Measurements from ENCODE around the gene SPDYE6.
A peak's percentile ranks its signal among the peaks of the same experiment; 100 is the strongest.

The SPDYE6 gene

GRCh38 chr7:102313997-102314780 is 42.1 kb downstream of the SPDYE6 start:
- Histone ChIP-seq H4K8ac (ENCODE audit: low read depth, low read length) (no peak overlapping the region), H3K79me1 (ENCODE audit: low read length) (no peaks in the 10 kb centered on the region), H3K4ac (ENCODE audit: low read depth, low read length) (no peak overlapping the region), H4K5ac (ENCODE audit: low read length) (no peak overlapping the region), H3K4me3 (ENCODE audit: low read length) (no peak overlapping the region), H3K18ac (ENCODE audit: low read length) (no peak overlapping the region), H2BK120ac (ENCODE audit: low read depth, low read length) (no peak overlapping the region), H2BK5ac (ENCODE audit: low read length) (no peak overlapping the region), H3K9ac (ENCODE audit: low read length) (no peak overlapping the region), H2BK15ac (replicated peaks; ENCODE audit: low read depth) (no peak overlapping the region), H2AK5ac (ENCODE audit: low read length) (no peak overlapping the region), H3K27ac (ENCODE audit: low read depth, low read length) (no peak overlapping the region), H3K4me2 (ENCODE audit: low read length) (no peak overlapping the region), H3K36me3 (ENCODE audit: control insufficient read depth, insufficient read depth, low read length) (no peaks in the 10 kb centered on the region), H3K56ac (ENCODE audit: low read length) (no peak overlapping the region), H3K79me2 (ENCODE audit: control insufficient read depth, insufficient read depth, low read length) (no peaks in the 10 kb centered on the region), H3K23ac (ENCODE audit: low read length) (no peak overlapping the region), H3K4me1 (ENCODE audit: control insufficient read depth, low read depth, low read length) (no peaks in the 10 kb centered on the region), H3K27me3 (ENCODE audit: insufficient read depth, low read length, poor library complexity) (no peaks in the 10 kb centered on the region)
- no CpG with 5 or more reads among the region's 22 CpGs for WGBS (ENCODE audit: extremely low coverage, insufficient coverage, low lambda C conversion rate)
- DNase-seq = no peak

GRCh38 chr7:102312317-102312716 is 43.9 kb downstream of the SPDYE6 start:
- no peak overlapping the region for H3K56ac ChIP-seq (ENCODE audit: low read length)
- WGBS (ENCODE audit: extremely low coverage, insufficient coverage, low lambda C conversion rate) = no CpG with 5 or more reads among the region's 2 CpGs

GRCh38 chr7:102310414-102310815 is 45.8 kb downstream of the SPDYE6 start:
- H3K23ac ChIP-seq (ENCODE audit: low read length) = no peak overlapping the region
- no peak overlapping the region for H3K9ac ChIP-seq (ENCODE audit: low read length)
- no peaks in the 10 kb centered on the region for H3K27me3 ChIP-seq (ENCODE audit: insufficient read depth, low read length, poor library complexity)
- no peak overlapping the region for H3K18ac ChIP-seq (ENCODE audit: low read length)
- H4K8ac ChIP-seq (ENCODE audit: low read depth, low read length) = no peak overlapping the region
- H4K5ac ChIP-seq (ENCODE audit: low read length) = no peak overlapping the region
- H2BK15ac ChIP-seq (replicated peaks; ENCODE audit: low read depth) = no peak overlapping the region
- H2BK5ac ChIP-seq (ENCODE audit: low read length) = no peak overlapping the region
- DNase-seq = no peak
- no peak overlapping the region for H2AK5ac ChIP-seq (ENCODE audit: low read length)
- no CpG with 5 or more reads among the region's 9 CpGs for WGBS (ENCODE audit: extremely low coverage, insufficient coverage, low lambda C conversion rate)
- H3K56ac ChIP-seq (ENCODE audit: low read length) = no peak overlapping the region
- H3K4ac ChIP-seq (ENCODE audit: low read depth, low read length) = no peak overlapping the region
- H3K79me2 ChIP-seq (ENCODE audit: control insufficient read depth, insufficient read depth, low read length) = no peaks in the 10 kb centered on the region
- no peaks in the 10 kb centered on the region for H3K79me1 ChIP-seq (ENCODE audit: low read length)
- H3K36me3 ChIP-seq (ENCODE audit: control insufficient read depth, insufficient read depth, low read length) = no peaks in the 10 kb centered on the region
- H3K27ac ChIP-seq (ENCODE audit: low read depth, low read length) = no peak overlapping the region
- H3K4me3 ChIP-seq (ENCODE audit: low read length) = no peak overlapping the region
- peaks cover 8% of the 10 kb centered on the region for H3K4me1 ChIP-seq (ENCODE audit: control insufficient read depth, low read depth, low read length)
- no peak overlapping the region for H2BK120ac ChIP-seq (ENCODE audit: low read depth, low read length)
- H3K4me2 ChIP-seq (ENCODE audit: low read length) = no peak overlapping the region

More at GRCh38 chr7:102312317-102312716, 43.9 kb downstream of the SPDYE6 start:
- Histone ChIP-seq H3K79me1 (ENCODE audit: low read length) (no peaks in the 10 kb centered on the region), H3K23ac (ENCODE audit: low read length) (no peak overlapping the region), H2BK15ac (replicated peaks; ENCODE audit: low read depth) (no peak overlapping the region), H4K8ac (ENCODE audit: low read depth, low read length) (no peak overlapping the region), H3K4ac (ENCODE audit: low read depth, low read length) (no peak overlapping the region), H3K4me3 (ENCODE audit: low read length) (no peak overlapping the region), H3K27me3 (ENCODE audit: insufficient read depth, low read length, poor library complexity) (no peaks in the 10 kb centered on the region), H3K4me2 (ENCODE audit: low read length) (no peak overlapping the region), H3K36me3 (ENCODE audit: control insufficient read depth, insufficient read depth, low read length) (no peaks in the 10 kb centered on the region), H2AK5ac (ENCODE audit: low read length) (no peak overlapping the region), H3K9ac (ENCODE audit: low read length) (no peak overlapping the region), H4K5ac (ENCODE audit: low read length) (no peak overlapping the region), H3K27ac (ENCODE audit: low read depth, low read length) (no peak overlapping the region), H2BK5ac (ENCODE audit: low read length) (no peak overlapping the region), H3K79me2 (ENCODE audit: control insufficient read depth, insufficient read depth, low read length) (no peaks in the 10 kb centered on the region), H2BK120ac (ENCODE audit: low read depth, low read length) (no peak overlapping the region), H3K18ac (ENCODE audit: low read length) (no peak overlapping the region), H3K4me1 (ENCODE audit: control insufficient read depth, low read depth, low read length) (peaks cover 1% of the 10 kb centered on the region)
- DNase-seq = no peak

DNA sequence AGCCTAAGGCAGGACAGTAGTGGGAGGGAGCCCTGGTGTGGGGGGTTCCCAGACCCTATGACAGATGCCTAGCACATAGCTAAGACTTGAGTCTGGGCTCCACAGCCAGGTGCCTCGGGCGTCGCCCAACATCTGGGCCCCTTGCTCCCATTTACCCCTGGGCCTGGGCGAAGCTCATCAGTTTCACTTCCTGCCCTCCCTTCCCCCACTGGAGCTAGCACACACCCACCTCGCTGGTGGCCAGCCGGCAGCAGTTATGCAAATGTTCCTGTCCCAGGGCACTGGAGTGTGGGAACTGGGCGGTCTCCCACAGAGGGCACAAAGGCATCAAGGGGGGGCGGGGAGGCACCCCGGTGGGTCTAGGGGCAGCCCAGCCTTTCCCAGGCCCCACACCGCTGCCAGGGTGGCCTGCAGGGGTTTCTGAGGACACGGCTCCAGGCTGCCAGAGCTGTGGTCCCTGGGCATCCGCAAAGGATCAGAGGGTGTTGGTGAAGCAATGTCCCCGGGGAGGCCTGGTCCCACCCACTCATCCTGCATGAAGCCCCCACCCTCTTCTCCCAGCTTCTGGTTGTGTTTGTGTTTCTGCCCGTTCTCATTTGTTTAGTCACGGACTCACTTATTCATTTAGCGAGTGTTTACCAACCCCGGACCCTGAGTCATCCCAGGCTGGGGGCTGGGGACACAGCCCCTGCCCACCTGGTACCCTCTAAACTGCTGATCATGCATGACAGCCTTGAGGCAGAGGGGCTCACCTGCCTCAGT is 49.1 kb downstream of the SPDYE6 start:
- no peak overlapping the region for H2BK5ac ChIP-seq (ENCODE audit: low read length)
- H3K4me1 ChIP-seq (ENCODE audit: control insufficient read depth, low read depth, low read length) = peaks cover 8% of the 10 kb centered on the region
- DNase-seq = peak; percentile 61
- peak overlapping the region; percentile 56 for H3K56ac ChIP-seq (ENCODE audit: low read length)
- no CpG with 5 or more reads among the region's 17 CpGs for WGBS (ENCODE audit: extremely low coverage, insufficient coverage, low lambda C conversion rate)
- H3K4me2 ChIP-seq (ENCODE audit: low read length) = no peak overlapping the region
- H4K5ac ChIP-seq (ENCODE audit: low read length) = no peak overlapping the region
- no peak overlapping the region for H4K8ac ChIP-seq (ENCODE audit: low read depth, low read length)
- no peak overlapping the region for H2BK120ac ChIP-seq (ENCODE audit: low read depth, low read length)
- no peak overlapping the region for H3K18ac ChIP-seq (ENCODE audit: low read length)
- no peaks in the 10 kb centered on the region for H3K36me3 ChIP-seq (ENCODE audit: control insufficient read depth, insufficient read depth, low read length)
- no peaks in the 10 kb centered on the region for H3K27me3 ChIP-seq (ENCODE audit: insufficient read depth, low read length, poor library complexity)
- H2AK5ac ChIP-seq (ENCODE audit: low read length) = no peak overlapping the region
- H3K79me2 ChIP-seq (ENCODE audit: control insufficient read depth, insufficient read depth, low read length) = no peaks in the 10 kb centered on the region
- H2BK15ac ChIP-seq (replicated peaks; ENCODE audit: low read depth) = no peak overlapping the region
- H3K27ac ChIP-seq (ENCODE audit: low read depth, low read length) = no peak overlapping the region
- no peak overlapping the region for H3K9ac ChIP-seq (ENCODE audit: low read length)
- H3K4me3 ChIP-seq (ENCODE audit: low read length) = no peak overlapping the region
- H3K79me1 ChIP-seq (ENCODE audit: low read length) = no peaks in the 10 kb centered on the region
- H3K23ac ChIP-seq (ENCODE audit: low read length) = no peak overlapping the region
- no peak overlapping the region for H3K4ac ChIP-seq (ENCODE audit: low read depth, low read length)

DNA sequence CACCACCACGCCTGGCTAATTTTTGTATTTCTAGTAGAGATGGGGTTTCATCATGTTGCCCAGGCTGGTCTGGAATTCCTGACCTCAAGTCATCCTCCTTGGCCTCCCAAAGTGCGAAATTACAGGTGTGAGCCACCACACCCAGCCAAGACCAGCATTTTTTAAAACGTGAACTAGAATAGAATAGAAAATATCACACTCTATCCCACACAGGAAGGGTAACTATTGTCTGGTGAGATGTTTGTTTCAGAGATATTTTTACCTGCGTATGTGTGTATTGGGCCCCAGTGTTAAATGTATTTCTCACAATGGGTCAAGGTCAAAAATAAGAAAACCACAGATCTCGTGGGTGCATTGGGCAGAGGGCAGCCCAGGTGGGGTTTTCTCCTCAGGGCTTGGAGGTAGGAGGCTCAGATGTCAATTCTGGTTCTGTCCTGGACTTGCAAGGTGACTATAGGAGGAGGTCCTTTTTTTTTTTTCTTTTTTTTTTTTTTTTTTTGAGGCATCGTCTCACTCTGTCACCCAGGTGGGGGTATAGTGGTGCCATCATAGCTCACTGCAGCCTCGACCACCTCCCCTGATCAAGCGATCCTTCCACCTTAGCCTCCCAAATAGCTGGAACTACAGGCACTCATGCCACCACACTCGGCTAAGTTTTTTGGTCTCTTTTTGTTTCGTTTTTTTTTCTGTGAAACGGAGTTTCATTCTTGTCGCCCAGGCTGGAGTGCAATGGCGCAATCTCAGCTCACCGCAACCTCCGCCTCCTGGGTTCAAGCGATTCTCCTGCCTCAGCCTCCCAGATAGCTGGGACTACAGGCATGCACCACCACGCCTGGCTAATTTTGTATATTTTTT is 50.6 kb downstream of the SPDYE6 start:
- Histone ChIP-seq H3K4me3 (ENCODE audit: low read length) (no peak overlapping the region), H2BK120ac (ENCODE audit: low read depth, low read length) (no peak overlapping the region), H2BK5ac (ENCODE audit: low read length) (no peak overlapping the region), H3K9ac (ENCODE audit: low read length) (no peak overlapping the region), H3K4ac (ENCODE audit: low read depth, low read length) (no peak overlapping the region), H3K18ac (ENCODE audit: low read length) (no peak overlapping the region), H3K27ac (ENCODE audit: low read depth, low read length) (no peak overlapping the region), H2BK15ac (replicated peaks; ENCODE audit: low read depth) (no peak overlapping the region), H4K8ac (ENCODE audit: low read depth, low read length) (no peak overlapping the region), H3K27me3 (ENCODE audit: insufficient read depth, low read length, poor library complexity) (no peaks in the 10 kb centered on the region), H3K4me2 (ENCODE audit: low read length) (no peak overlapping the region), H3K56ac (ENCODE audit: low read length) (no peak overlapping the region), H3K36me3 (ENCODE audit: control insufficient read depth, insufficient read depth, low read length) (no peaks in the 10 kb centered on the region), H3K79me2 (ENCODE audit: control insufficient read depth, insufficient read depth, low read length) (no peaks in the 10 kb centered on the region), H3K4me1 (ENCODE audit: control insufficient read depth, low read depth, low read length) (peaks cover 8% of the 10 kb centered on the region), H3K79me1 (ENCODE audit: low read length) (no peaks in the 10 kb centered on the region), H2AK5ac (ENCODE audit: low read length) (no peak overlapping the region), H3K23ac (ENCODE audit: low read length) (no peak overlapping the region), H4K5ac (ENCODE audit: low read length) (no peak overlapping the region)
- no peak for DNase-seq
- WGBS (ENCODE audit: extremely low coverage, insufficient coverage, low lambda C conversion rate) = no CpG with 5 or more reads among the region's 17 CpGs
